ENCODE measurements around the gene FGGY. TPM values are rescaled to one million over a fixed set of nuclear protein-coding genes. Genes with fewer than 3 reads are reported as not detected.

FGGY gene
- polyA plus RNA-seq, 1 donor = 11.6 TPM

GRCh38 chr1:59315529-59316463, 18.9 kb downstream of the FGGY start:
- no peak for DNase-seq (ENCODE audit: low read depth)

- no peak for DNase-seq (ENCODE audit: low read depth)
Measured at GRCh38 chr1:59316497-59317128, 19.7 kb downstream of the FGGY start.

- DNase-seq (ENCODE audit: low read depth) = no peak
Measured at GRCh38 chr1:59317343-59317742, 20.4 kb downstream of the FGGY start.

- DNase-seq (ENCODE audit: low read depth) = no peak
Measured at GRCh38 chr1:59317780-59318179, 20.9 kb downstream of the FGGY start.

- no peak for DNase-seq (ENCODE audit: low read depth)
Measured at GRCh38 chr1:59318271-59318860, 21.5 kb downstream of the FGGY start.

GRCh38 chr1:59322394-59322793, 25.5 kb downstream of the FGGY start:
- no peak for DNase-seq (ENCODE audit: low read depth)

- no peak for DNase-seq (ENCODE audit: low read depth)
Measured at GRCh38 chr1:59322814-59323213, 25.9 kb downstream of the FGGY start.

- no peak for DNase-seq (ENCODE audit: low read depth)
Measured at GRCh38 chr1:59323879-59324278, 27.0 kb downstream of the FGGY start.

GRCh38 chr1:59328353-59328752, 31.5 kb downstream of the FGGY start:
- DNase-seq (ENCODE audit: low read depth) = no peak

GRCh38 chr1:59329412-59330053, 32.6 kb downstream of the FGGY start:
- no peak for DNase-seq (ENCODE audit: low read depth)

- DNase-seq (ENCODE audit: low read depth) = no peak
Measured at GRCh38 chr1:59331686-59332620, 35.1 kb downstream of the FGGY start.

GRCh38 chr1:59332983-59333382, 36.1 kb downstream of the FGGY start:
- no peak for DNase-seq (ENCODE audit: low read depth)

- no peak for DNase-seq (ENCODE audit: low read depth)
Measured at GRCh38 chr1:59333626-59334277, 36.9 kb downstream of the FGGY start.

- no peak for DNase-seq (ENCODE audit: low read depth)
Measured at GRCh38 chr1:59340411-59341307, 43.8 kb downstream of the FGGY start.

GRCh38 chr1:59342801-59343575, 46.1 kb downstream of the FGGY start:
- no peak for DNase-seq (ENCODE audit: low read depth)

GRCh38 chr1:59343576-59343840, 46.6 kb downstream of the FGGY start:
- DNase-seq (ENCODE audit: low read depth) = no peak

GRCh38 chr1:59345221-59345620, 48.3 kb downstream of the FGGY start:
- DNase-seq (ENCODE audit: low read depth) = no peak

- no peak for DNase-seq (ENCODE audit: low read depth)
Measured at GRCh38 chr1:59346429-59346828, 49.5 kb downstream of the FGGY start.

GRCh38 chr1:59349101-59349500, 52.2 kb downstream of the FGGY start:
- DNase-seq (ENCODE audit: low read depth) = no peak

Measured in forelimb muscle (tissue), 1 donor.